IPS DF 6.9 (cell line): ENCODE results near the gene CDC5L.

ENCODE experiments used
- DNase-seq: peaks from one replicate; pipeline ENCODE4 v3.0.0-alpha.2; 2013; ENCODE audit warnings: low read depth, low spot score
- H3K27ac ChIP-seq: one replicate; pipeline ENCODE4 v1.5.1; 2013; ENCODE audit warnings: low read length, control low read depth
- H3K27me3 ChIP-seq: 2 replicates; pipeline ENCODE4 v1.6.1; 2013; ENCODE audit warnings: mild to moderate bottlenecking, low read length; ENCODE audit not compliant: control insufficient read depth, insufficient read depth
- H3K36me3 ChIP-seq: 2 replicates; pipeline ENCODE4 v1.6.1; 2013; ENCODE audit warnings: low read length; ENCODE audit not compliant: control insufficient read depth, insufficient read depth
- H3K4me1 ChIP-seq: 2 replicates; pipeline ENCODE4 v1.6.1; 2013; ENCODE audit warnings: low read length; ENCODE audit not compliant: control insufficient read depth, insufficient read depth
- H3K4me3 ChIP-seq: 2 replicates; pipeline ENCODE4 v1.5.1; 2013; ENCODE audit warnings: mild to moderate bottlenecking, low read length
- H3K9me3 ChIP-seq: 2 replicates; pipeline ENCODE4 v1.6.1; 2013; ENCODE audit warnings: low read length, inconsistent platforms; ENCODE audit not compliant: control insufficient read depth, insufficient read depth
- WGBS: extraction: QIAGEN DNeasy Blood & Tissue Kit; methylation state at CpG from one replicate; pipeline ENCODE4 v1.1.7; 2013; ENCODE audit warnings: mixed read lengths, missing lambda C conversion rate; ENCODE audit not compliant: insufficient read length, insufficient coverage; 5-methylcytosine and 5-hydroxymethylcytosine counted together

The CDC5L gene

GRCh38 chr6:44451803-44452695 is 64.5 kb downstream of the CDC5L start:
- Histone ChIP-seq H3K4me1 (0 out of 2 replicates have a peak, but pooled peaks cover 2% of the 10 kb centered on the region), H3K9me3 (no peaks in the 10 kb centered on the region), H3K36me3 (0 out of 2 replicates have a peak, but pooled peaks cover 3% of the 10 kb centered on the region), H3K4me3 (no peak overlapping the region), H3K27ac (no peak overlapping the region), H3K27me3 (no peaks in the 10 kb centered on the region)
- DNase-seq: no peak
- WGBS: no CpG with 5 or more reads among the region's 11 CpGs

GRCh38 chr6:44452725-44453124 is 65.2 kb downstream of the CDC5L start:
- Histone ChIP-seq H3K27ac (no peak overlapping the region), H3K4me1 (peaks cover 2% of the 10 kb centered on the region; the same call in 1 of the 2 replicates), H3K27me3 (no peaks in the 10 kb centered on the region), H3K9me3 (no peaks in the 10 kb centered on the region), H3K36me3 (0 out of 2 replicates have a peak, but pooled peaks cover 3% of the 10 kb centered on the region), H3K4me3 (no peak overlapping the region)
- no peak for DNase-seq
- WGBS: no CpG with 5 or more reads among the region's 4 CpGs

DNA sequence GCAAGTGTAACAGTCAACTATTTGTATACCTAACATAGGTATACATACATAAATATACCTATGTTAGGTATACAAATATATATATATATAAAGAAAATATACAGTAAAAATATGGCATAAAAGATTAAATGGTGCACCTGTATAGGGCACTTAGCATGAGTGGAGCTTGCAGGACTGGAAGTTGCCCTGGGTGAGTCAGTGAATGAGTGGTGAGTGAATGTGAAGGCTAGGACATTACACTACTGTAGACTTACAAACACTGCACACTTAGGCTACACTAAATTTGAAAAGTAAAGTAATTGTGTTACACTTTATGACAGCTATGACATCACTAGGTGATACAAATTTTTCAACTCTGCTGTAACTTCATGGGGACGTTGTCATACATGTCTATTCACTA is 65.6 kb downstream of the CDC5L start:
- DNase-seq: no peak
- H3K27ac ChIP-seq: no peak overlapping the region

GRCh38 chr6:44454198-44454597 is 66.7 kb downstream of the CDC5L start:
- H3K4me1 ChIP-seq: peaks cover 2% of the 10 kb centered on the region; the same call in 1 of the 2 replicates
- no peak overlapping the region for H3K27ac ChIP-seq
- no peaks in the 10 kb centered on the region for H3K9me3 ChIP-seq
- 0 out of 2 replicates have a peak, but pooled peaks cover 3% of the 10 kb centered on the region for H3K36me3 ChIP-seq
- no peak overlapping the region for H3K4me3 ChIP-seq
- H3K27me3 ChIP-seq: no peaks in the 10 kb centered on the region
- no peak for DNase-seq
- no CpG with 5 or more reads among the region's 5 CpGs for WGBS

More for the DNA sequence above, 65.6 kb downstream of the CDC5L start:
- 0 out of 2 replicates have a peak, but pooled peaks cover 3% of the 10 kb centered on the region for H3K36me3 ChIP-seq
- no peak overlapping the region for H3K4me3 ChIP-seq
- no peaks in the 10 kb centered on the region for H3K9me3 ChIP-seq
- WGBS: no CpG with 5 or more reads among the region's 1 CpG
- peaks cover 2% of the 10 kb centered on the region; the same call in 1 of the 2 replicates for H3K4me1 ChIP-seq
- no peaks in the 10 kb centered on the region for H3K27me3 ChIP-seq

GRCh38 chr6:44456070-44456965 is 68.8 kb downstream of the CDC5L start:
- no peaks in the 10 kb centered on the region for H3K27me3 ChIP-seq
- no CpG with 5 or more reads among the region's 16 CpGs for WGBS
- DNase-seq: no peak
- H3K4me1 ChIP-seq: peaks cover 2% of the 10 kb centered on the region; the same call in 1 of the 2 replicates
- H3K27ac ChIP-seq: no peak overlapping the region
- 0 out of 2 replicates have a peak, but pooled peaks cover 3% of the 10 kb centered on the region for H3K36me3 ChIP-seq
- no peaks in the 10 kb centered on the region for H3K9me3 ChIP-seq
- H3K4me3 ChIP-seq: no peak overlapping the region

- no peak overlapping the region for H3K4me3 ChIP-seq
- WGBS: 100% methylated on average over 4 of the region's 5 CpGs
- H3K36me3 ChIP-seq: 0 out of 2 replicates have a peak, but pooled peaks cover 2% of the 10 kb centered on the region
- no peaks in the 10 kb centered on the region for H3K9me3 ChIP-seq
- peaks cover 2% of the 10 kb centered on the region; the same call in 1 of the 2 replicates for H3K4me1 ChIP-seq
- no peak overlapping the region for H3K27ac ChIP-seq
- no peak for DNase-seq
- H3K27me3 ChIP-seq: no peaks in the 10 kb centered on the region
Measured at GRCh38 chr6:44456966-44457292, 69.4 kb downstream of the CDC5L start.

- WGBS: no CpG with 5 or more reads among the region's 9 CpGs
- Histone ChIP-seq H3K27ac (no peak overlapping the region), H3K4me3 (no peak overlapping the region), H3K27me3 (no peaks in the 10 kb centered on the region), H3K36me3 (no peaks in the 10 kb centered on the region; the same call in 1 of the 2 replicates), H3K4me1 (peaks cover 2% of the 10 kb centered on the region; the same call in 1 of the 2 replicates), H3K9me3 (no peaks in the 10 kb centered on the region)
- DNase-seq: no peak
Measured at GRCh38 chr6:44457596-44457995, 70.1 kb downstream of the CDC5L start.

DNA sequence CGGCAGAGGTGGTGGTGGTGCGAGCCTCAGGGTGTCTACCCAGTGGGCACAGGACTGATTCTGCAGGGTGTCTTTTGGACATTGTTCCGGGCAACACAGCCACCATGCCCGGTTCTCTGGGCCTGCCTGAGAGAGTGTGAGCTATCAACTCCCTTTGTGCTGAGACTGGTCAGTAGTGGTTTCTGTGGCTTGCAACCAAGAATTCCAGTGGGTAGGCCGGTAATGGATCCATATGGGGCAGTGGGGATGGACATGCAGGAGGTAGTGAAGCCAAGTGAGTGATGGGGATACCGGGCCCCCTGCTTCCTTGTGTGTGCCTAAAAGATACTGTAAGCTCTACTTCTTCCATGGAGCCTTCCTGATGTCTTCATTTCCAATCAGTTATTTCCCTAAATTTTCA is 71.0 kb downstream of the CDC5L start:
- H3K4me1 ChIP-seq: peaks cover 2% of the 10 kb centered on the region; the same call in 1 of the 2 replicates
- no CpG with 5 or more reads among the region's 6 CpGs for WGBS
- H3K27me3 ChIP-seq: no peaks in the 10 kb centered on the region
- H3K9me3 ChIP-seq: no peaks in the 10 kb centered on the region
- no peaks in the 10 kb centered on the region; the same call in 1 of the 2 replicates for H3K36me3 ChIP-seq
- H3K27ac ChIP-seq: no peak overlapping the region
- no peak for DNase-seq
- H3K4me3 ChIP-seq: no peak overlapping the region

DNA sequence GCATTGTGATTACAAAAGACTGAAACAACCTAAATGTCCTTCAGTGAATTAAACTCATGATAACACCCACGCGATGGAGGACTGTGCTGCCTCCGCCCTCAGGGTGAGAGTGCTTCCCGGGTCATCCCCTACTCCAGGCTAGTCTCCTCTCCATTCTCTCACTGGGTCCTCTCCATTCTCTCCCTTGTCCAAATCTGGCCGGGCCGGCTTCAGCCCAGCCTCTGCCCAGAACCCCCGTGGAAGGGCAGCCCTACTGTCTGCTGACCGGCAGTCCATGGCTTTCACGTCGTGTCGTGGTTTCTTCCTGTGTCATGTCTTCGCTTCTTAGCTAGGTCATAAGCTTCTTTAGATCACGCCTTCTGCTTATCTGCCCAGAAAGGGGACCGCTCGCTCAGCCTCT is 74.8 kb downstream of the CDC5L start:
- DNase-seq: no peak
- Histone ChIP-seq H3K4me3 (no peak overlapping the region), H3K27ac (no peak overlapping the region), H3K27me3 (no peaks in the 10 kb centered on the region), H3K9me3 (no peaks in the 10 kb centered on the region), H3K36me3 (no peaks in the 10 kb centered on the region; the same call in 1 of the 2 replicates), H3K4me1 (no peaks in the 10 kb centered on the region; the same call in 1 of the 2 replicates)
- WGBS: no CpG with 5 or more reads among the region's 15 CpGs
